Natural killer cell treated with Interleukin-12 subunit alpha and Interleukin-12 subunit beta and Interleukin-15 and Interleukin-18, amount 100 ng/mL, for 72 hours (primary cell): ENCODE measurements around the gene RHBDL2. TPM values are rescaled to one million over a fixed set of nuclear protein-coding genes. Genes with fewer than 3 reads are reported as not detected.
A peak's percentile ranks its signal among the peaks of the same experiment; 100 is the strongest.
"Not testable (repeated sequence)": the region's sequence is repeated elsewhere in the genome, so short reads cannot be mapped to it uniquely, and the experiment has no call there.

ENCODE experiments used
- ATAC-seq, 2 donors: fragments of 150-1000 bp; cut with Tn5 transposase in 1 of 2; sonication (Bioruptor Pico), chemical (Tn5 transposase) in 1 of 2; 2 replicates each; pipeline ENCODE4 v1.10.0; 2021
- DNase-seq: peaks from one replicate; pipeline ENCODE4 v3.0.0; 2022; ENCODE audit warnings: low spot score
- H3K27ac Mint-ChIP-seq, 2 donors: 1 replicate in 1 of 2; 2 replicates in 1 of 2; pipeline ENCODE4 v1.8.0; 2022; ENCODE audit warnings: mixed read lengths in 2 of 2, mild to moderate bottlenecking in 1 of 2, moderate library complexity in 1 of 2
- H3K27me3 Mint-ChIP-seq, 2 donors: 1 replicate in 1 of 2; 2 replicates in 1 of 2; pipeline ENCODE4 v1.8.0; 2022; ENCODE audit warnings: mixed read lengths in 2 of 2
- H3K36me3 Mint-ChIP-seq: one replicate; pipeline ENCODE4 v1.8.0; 2022; ENCODE audit warnings: mixed read lengths
- H3K4me1 Mint-ChIP-seq, 2 donors: 1 replicate in 1 of 2; 2 replicates in 1 of 2; pipeline ENCODE4 v1.8.0; 2022; ENCODE audit warnings: low read depth in 2 of 2, mixed read lengths in 2 of 2, mild to moderate bottlenecking in 1 of 2
- H3K4me3 Mint-ChIP-seq: one replicate; pipeline ENCODE4 v1.8.0; 2022; ENCODE audit warnings: mixed read lengths
- H3K9me3 Mint-ChIP-seq: 2 replicates; pipeline ENCODE4 v1.8.0; 2022; ENCODE audit warnings: mixed read lengths
- total RNA-seq, 2 donors: library from RNA; stranded (reverse); gene quantifications; one replicate each; pipeline ENCODE4 v1.2.3, GENCODE V29; 2022

Gene RHBDL2
- total RNA-seq, result not detected

DNA sequence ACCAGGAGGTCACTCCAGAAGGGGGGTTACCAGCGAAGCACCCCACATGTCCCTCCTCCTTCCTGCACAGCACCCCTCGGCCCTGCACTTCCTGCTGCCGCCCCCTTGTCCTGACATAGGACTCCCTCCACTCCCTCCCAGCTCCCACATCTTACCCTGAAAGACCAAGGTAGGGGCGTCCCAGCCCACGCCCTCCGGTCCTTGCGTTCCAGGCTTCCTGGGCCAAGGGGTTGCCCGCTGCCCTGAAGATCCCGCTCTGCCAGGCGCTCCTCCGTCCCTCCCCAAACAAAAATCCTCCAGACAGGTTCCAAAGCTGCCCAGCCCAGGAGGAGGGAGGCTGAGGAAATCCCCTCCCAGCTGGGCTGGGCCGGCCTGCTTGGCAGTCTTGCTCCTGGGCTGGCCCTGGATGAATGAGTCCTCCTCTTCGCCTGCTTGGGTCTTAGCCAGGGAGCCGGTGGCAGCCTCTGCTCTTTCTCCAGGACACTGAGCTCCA is at the start of gene RHBDL2:
Gene RHBDL2, minus strand, starts transcription at position 304 of the 493 bp plus-strand sequence. CDS start 22,618 bp downstream, outside the sequence.
- no peaks in the 10 kb centered on the region for H3K9me3 Mint-ChIP-seq
- no peak within 1 kb of the TSS for H3K4me3 Mint-ChIP-seq
- H3K27ac Mint-ChIP-seq, result no peak within 1 kb of the TSS
- H3K27me3 Mint-ChIP-seq, result peaks cover 8 to 11% of the 10 kb centered on the region in 2 donors
- H3K36me3 Mint-ChIP-seq, result no peaks in the 10 kb centered on the region
- DNase-seq, result no peak
- no peak for ATAC-seq
- no peaks in the 10 kb centered on the region for H3K4me1 Mint-ChIP-seq

DNA sequence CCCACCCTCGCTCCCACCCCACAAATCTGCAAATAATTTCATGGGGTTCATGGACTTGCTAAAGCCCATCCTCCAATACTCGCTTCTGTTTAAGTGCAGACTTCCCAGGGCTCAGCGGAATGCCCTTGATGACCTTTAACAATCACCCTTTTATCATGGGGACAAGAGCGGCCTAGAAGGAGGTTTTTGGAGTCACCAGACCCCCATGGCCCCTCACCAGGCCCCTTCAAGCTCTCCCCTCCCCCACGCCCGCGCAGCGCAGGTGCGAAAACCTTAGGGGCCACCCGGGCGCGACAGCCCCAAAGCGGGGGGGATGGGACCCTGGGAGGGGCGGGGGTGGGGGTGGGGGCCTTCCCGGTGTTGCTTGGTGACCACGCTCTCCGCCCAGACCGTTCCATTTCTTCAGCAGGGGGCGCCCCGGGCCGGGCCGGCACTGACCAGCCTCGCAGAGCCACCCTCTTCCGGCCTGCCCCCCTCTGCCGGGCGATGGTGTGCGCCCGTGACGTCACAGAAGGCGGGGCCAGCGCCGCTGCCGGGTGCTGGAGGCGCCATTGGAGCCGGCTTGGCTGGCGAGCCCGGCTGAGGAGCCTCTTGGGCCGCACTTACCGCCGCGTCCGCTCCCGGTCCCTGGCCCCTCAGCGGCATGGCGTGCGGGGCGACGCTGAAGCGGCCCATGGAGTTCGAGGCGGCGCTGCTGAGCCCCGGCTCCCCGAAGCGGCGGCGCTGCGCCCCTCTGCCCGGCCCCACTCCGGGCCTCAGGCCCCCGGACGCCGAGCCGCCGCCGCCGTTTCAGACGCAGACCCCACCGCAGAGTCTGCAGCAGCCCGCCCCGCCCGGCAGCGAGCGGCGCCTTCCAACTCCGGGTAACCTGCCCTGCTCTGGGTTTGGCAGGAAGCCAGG is 49.4 kb upstream of the RHBDL2 start, which contains the start of gene AKIRIN1:
Gene AKIRIN1, plus strand, starts transcription at position 539 of the 900 bp plus-strand sequence. Its CDS starts 105 bp downstream, at position 644.
- H3K9me3 Mint-ChIP-seq, result no peaks in the 10 kb centered on the region

DNA sequence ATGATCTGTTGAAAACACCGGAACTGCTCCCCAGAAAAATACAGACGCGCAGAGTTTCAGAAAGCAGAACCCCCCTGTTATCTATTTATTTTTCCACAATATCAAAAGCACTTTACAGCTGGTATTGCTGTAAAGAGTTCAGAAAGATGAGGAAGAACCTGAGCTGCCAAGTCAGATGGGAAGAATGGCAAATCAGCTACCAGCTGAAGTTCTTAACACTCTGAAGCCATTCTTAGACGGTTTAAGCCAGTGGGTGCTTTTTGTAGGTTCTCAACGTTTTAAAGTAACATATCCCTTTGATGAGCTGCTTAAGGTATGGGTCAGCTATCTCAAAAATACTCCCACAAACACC is 48.7 kb upstream of the RHBDL2 start:
- peaks cover 25 to 26% of the 10 kb centered on the region in 2 donors for H3K4me1 Mint-ChIP-seq
- H3K4me3 Mint-ChIP-seq, result peak overlapping the region; percentile 75
- H3K36me3 Mint-ChIP-seq, result peaks cover 10% of the 10 kb centered on the region
- no peak for DNase-seq
- ATAC-seq, result no peak
- peaks cover 4 to 6% of the 10 kb centered on the region in 2 donors for H3K27me3 Mint-ChIP-seq
- H3K27ac Mint-ChIP-seq, result peak overlapping the region; percentile 68 to 78
- H3K9me3 Mint-ChIP-seq, result no peaks in the 10 kb centered on the region

More for the DNA sequence above, 49.4 kb upstream of the RHBDL2 start, which contains the start of gene AKIRIN1:
- peak within 1 kb of the TSS; percentile 83 for H3K4me3 Mint-ChIP-seq
- peaks cover 28% of the 10 kb centered on the region in 2 donors for H3K4me1 Mint-ChIP-seq
- H3K36me3 Mint-ChIP-seq, result peaks cover 10% of the 10 kb centered on the region
- peak; percentile 99 to 100 for ATAC-seq
- H3K27me3 Mint-ChIP-seq, result peaks cover 4 to 6% of the 10 kb centered on the region in 2 donors
- DNase-seq, result peak; percentile 99
- peak within 1 kb of the TSS; percentile 68 to 78 for H3K27ac Mint-ChIP-seq

DNA sequence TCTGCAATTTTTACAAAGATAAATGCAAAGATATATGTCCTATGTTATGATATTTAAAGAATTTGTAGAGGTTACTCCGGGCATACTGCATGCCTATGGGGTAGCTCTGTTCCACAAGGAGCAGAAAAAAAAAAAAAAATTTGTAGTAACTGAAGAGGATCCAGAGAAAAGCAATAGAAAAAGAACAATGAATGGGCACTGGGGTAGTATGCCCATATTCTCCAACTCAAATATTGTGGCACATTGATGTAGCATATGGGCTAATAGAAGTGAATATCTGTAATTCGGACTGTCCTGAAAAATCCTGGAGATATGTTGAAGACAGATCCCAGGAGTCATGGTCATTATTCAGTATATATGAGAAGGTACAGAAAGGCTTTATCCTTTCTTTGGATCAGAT is 48.3 kb upstream of the RHBDL2 start:
- H3K4me1 Mint-ChIP-seq, result peaks cover 22 to 23% of the 10 kb centered on the region in 2 donors
- peak overlapping the region; percentile 75 for H3K4me3 Mint-ChIP-seq
- H3K27ac Mint-ChIP-seq, result peak overlapping the region; percentile 68 to 78
- H3K27me3 Mint-ChIP-seq, result peaks cover 4 to 6% of the 10 kb centered on the region in 2 donors
- no peaks in the 10 kb centered on the region for H3K9me3 Mint-ChIP-seq
- ATAC-seq (no peak), DNase-seq (no peak)
- peaks cover 10% of the 10 kb centered on the region for H3K36me3 Mint-ChIP-seq

GRCh38 chr1:38979380-38979779 is 37.8 kb upstream of the RHBDL2 start:
- not testable (repeated sequence) for DNase-seq, H3K9me3 Mint-ChIP-seq, H3K27ac Mint-ChIP-seq, ATAC-seq, H3K4me1 Mint-ChIP-seq, H3K4me3 Mint-ChIP-seq, H3K27me3 Mint-ChIP-seq, H3K36me3 Mint-ChIP-seq

DNA sequence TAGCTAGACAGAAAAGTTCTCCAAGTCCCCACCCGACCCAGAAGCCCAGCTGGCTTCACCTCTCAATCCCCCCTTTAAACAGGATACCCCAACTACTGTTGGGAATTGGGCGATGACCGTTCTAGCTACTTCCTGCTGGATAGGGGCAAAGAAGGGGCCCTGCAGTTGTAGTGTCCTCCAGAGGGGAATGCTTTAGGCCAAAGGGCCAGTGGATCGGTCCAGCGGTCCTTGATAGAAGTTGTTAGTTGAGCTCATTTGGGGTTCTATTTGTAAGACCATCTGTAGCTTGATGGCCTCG is 36.6 kb upstream of the RHBDL2 start:
- not testable (repeated sequence) for H3K4me1 Mint-ChIP-seq, DNase-seq, H3K27ac Mint-ChIP-seq, H3K27me3 Mint-ChIP-seq, H3K4me3 Mint-ChIP-seq, ATAC-seq, H3K36me3 Mint-ChIP-seq, H3K9me3 Mint-ChIP-seq

DNA sequence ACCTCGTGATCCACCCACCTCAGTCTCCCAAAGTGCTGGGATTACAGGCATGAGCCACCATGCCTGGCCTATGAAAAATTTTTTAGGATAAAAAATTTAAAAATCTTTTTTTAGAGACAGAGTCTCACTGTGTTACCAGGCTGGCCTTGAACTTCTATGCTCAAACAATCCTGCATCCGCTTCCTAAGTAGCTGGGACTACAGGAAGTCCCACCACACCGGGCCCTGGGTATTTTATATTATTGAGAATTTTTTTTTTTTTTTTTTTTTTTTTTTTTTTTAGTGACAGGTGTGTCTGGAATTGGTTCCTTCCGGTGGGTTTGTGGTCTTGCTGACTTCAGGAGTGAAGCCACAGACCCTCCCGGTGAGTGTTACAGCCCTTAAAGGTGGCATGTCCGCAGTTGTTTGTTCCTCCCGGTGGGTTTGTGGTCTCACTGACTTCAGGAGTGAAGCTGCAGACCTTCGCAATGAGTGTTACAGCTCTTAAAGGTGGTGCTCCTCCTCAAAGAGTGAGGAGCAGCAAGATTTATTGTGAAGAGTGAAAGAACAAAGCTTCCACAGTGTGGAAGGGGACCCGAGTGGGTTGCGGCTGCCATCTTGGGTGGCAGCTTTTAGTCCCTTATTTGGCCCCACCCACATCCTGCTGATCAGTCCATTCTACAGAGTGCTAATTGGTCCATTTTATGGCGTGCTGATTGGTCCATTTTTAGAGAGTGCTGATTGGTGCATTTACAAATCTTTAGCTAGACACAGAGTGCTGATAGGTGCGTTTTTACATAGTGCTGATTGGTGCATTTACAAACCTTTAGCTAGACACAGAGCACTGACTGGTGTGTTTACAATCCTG is 36.0 kb upstream of the RHBDL2 start:
- not testable (repeated sequence) for H3K27me3 Mint-ChIP-seq, H3K36me3 Mint-ChIP-seq, H3K9me3 Mint-ChIP-seq, H3K4me1 Mint-ChIP-seq, H3K27ac Mint-ChIP-seq, DNase-seq, H3K4me3 Mint-ChIP-seq
- peak in 1 of 2 donors; percentile 55 for ATAC-seq

- no peak for DNase-seq
- no peak for ATAC-seq
- H3K9me3 Mint-ChIP-seq, result no peaks in the 10 kb centered on the region
- H3K36me3 Mint-ChIP-seq, result peaks cover 5% of the 10 kb centered on the region
- no peaks in the 10 kb centered on the region for H3K4me1 Mint-ChIP-seq
- H3K27me3 Mint-ChIP-seq, result no peaks in the 10 kb centered on the region
- H3K27ac Mint-ChIP-seq, result no peak overlapping the region
- no peak overlapping the region for H3K4me3 Mint-ChIP-seq
Measured at GRCh38 chr1:38973659-38974437, 32.2 kb upstream of the RHBDL2 start.

- not testable (repeated sequence) for H3K4me3 Mint-ChIP-seq, H3K36me3 Mint-ChIP-seq, H3K27ac Mint-ChIP-seq
Measured at GRCh38 chr1:38973145-38973544, 31.5 kb upstream of the RHBDL2 start.

GRCh38 chr1:38964140-38964548 is 22.5 kb upstream of the RHBDL2 start:
- no peak for DNase-seq
- peak in 1 of 2 donors; percentile 41 for ATAC-seq
- peaks cover 0 to 3% of the 10 kb centered on the region in 2 donors for H3K27me3 Mint-ChIP-seq
- H3K9me3 Mint-ChIP-seq, result no peaks in the 10 kb centered on the region
- H3K4me1 Mint-ChIP-seq, result peaks cover 9 to 11% of the 10 kb centered on the region in 2 donors
- no peak overlapping the region for H3K27ac Mint-ChIP-seq
- H3K4me3 Mint-ChIP-seq, result no peak overlapping the region
- no peaks in the 10 kb centered on the region for H3K36me3 Mint-ChIP-seq

More at GRCh38 chr1:38973145-38973544, 31.5 kb upstream of the RHBDL2 start:
- H3K4me1 Mint-ChIP-seq, ATAC-seq, H3K9me3 Mint-ChIP-seq, DNase-seq, H3K27me3 Mint-ChIP-seq: not testable (repeated sequence)

DNA sequence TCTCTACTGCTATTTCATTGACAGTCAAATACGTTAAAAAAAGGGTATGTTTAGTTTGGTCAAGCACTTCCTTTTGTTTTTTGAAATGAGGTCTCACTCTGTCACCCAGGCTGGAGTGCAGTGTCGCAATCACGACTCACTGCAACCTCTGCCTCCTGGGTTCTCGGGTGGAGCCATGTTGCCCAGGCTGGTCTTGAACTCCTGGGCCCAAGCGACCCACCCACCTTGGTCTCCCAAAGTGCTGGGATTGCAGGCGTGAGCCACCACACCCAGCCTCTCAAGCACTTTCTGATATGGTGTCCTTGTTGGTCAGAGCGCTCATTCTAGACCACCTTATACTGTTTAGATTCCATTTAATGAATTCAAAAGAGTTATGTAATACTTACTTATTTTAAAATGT is 20.9 kb upstream of the RHBDL2 start:
- peaks cover 0 to 3% of the 10 kb centered on the region in 2 donors for H3K27me3 Mint-ChIP-seq
- ATAC-seq, result peak; percentile 53 to 61
- H3K4me1 Mint-ChIP-seq, result peaks cover 9 to 11% of the 10 kb centered on the region in 2 donors
- H3K27ac Mint-ChIP-seq, result no peak overlapping the region
- no peaks in the 10 kb centered on the region for H3K36me3 Mint-ChIP-seq
- DNase-seq, result no peak
- H3K9me3 Mint-ChIP-seq, result no peaks in the 10 kb centered on the region
- H3K4me3 Mint-ChIP-seq, result peak overlapping the region; percentile 18

- H3K27me3 Mint-ChIP-seq, result peaks cover 0 to 3% of the 10 kb centered on the region in 2 donors
- DNase-seq (no peak), ATAC-seq (peak in 1 of 2 donors; percentile 11)
- no peak overlapping the region for H3K27ac Mint-ChIP-seq
- peaks cover 9 to 11% of the 10 kb centered on the region in 2 donors for H3K4me1 Mint-ChIP-seq
- no peaks in the 10 kb centered on the region for H3K9me3 Mint-ChIP-seq
- no peaks in the 10 kb centered on the region for H3K36me3 Mint-ChIP-seq
- peak overlapping the region; percentile 18 for H3K4me3 Mint-ChIP-seq
Measured at GRCh38 chr1:38962113-38962512, 20.5 kb upstream of the RHBDL2 start.

GRCh38 chr1:38958967-38959366 is 17.3 kb upstream of the RHBDL2 start:
- no peaks in the 10 kb centered on the region for H3K27me3 Mint-ChIP-seq

More at GRCh38 chr1:38958967-38959366, 17.3 kb upstream of the RHBDL2 start:
- Mint-ChIP-seq H3K4me1 (peaks cover 9 to 11% of the 10 kb centered on the region in 2 donors), H3K9me3 (no peaks in the 10 kb centered on the region), H3K27ac (peak overlapping the region in 1 of 2 donors; percentile 45), H3K4me3 (no peak overlapping the region), H3K36me3 (no peaks in the 10 kb centered on the region)
- no peak for DNase-seq
- no peak for ATAC-seq
